Mucosa of stomach (tissue), 1 donor: Measurements from ENCODE around the gene TTLL9.

ENCODE experiments used
- H3K27me3 ChIP-seq: one replicate; pipeline ENCODE4 v1.7.0; 2013; ENCODE audit warnings: mild to moderate bottlenecking, low read length; ENCODE audit not compliant: control insufficient read depth, insufficient read depth
- H3K36me3 ChIP-seq: one replicate; pipeline ENCODE4 v1.7.0; 2013; ENCODE audit warnings: low read length; ENCODE audit not compliant: control insufficient read depth, insufficient read depth
- H3K4me1 ChIP-seq: one replicate; pipeline ENCODE4 v1.7.0; 2013; ENCODE audit warnings: mild to moderate bottlenecking, low read length; ENCODE audit not compliant: control insufficient read depth, insufficient read depth
- H3K4me3 ChIP-seq: one replicate; pipeline ENCODE4 v1.7.0; 2013; ENCODE audit warnings: low read length
- H3K9ac ChIP-seq: one replicate; pipeline ENCODE4 v1.7.0; 2013; ENCODE audit warnings: mild to moderate bottlenecking, low read length, moderate library complexity
- H3K9me3 ChIP-seq: one replicate; pipeline ENCODE4 v1.7.0; 2013; ENCODE audit warnings: mild to moderate bottlenecking, low read length, moderate library complexity; ENCODE audit not compliant: control insufficient read depth
- donor health status: Pancreatic carcinoma.

Gene TTLL9

GRCh38 chr20:31862506-31862905 is 7.9 kb upstream of the TTLL9 start:
- Histone ChIP-seq H3K4me1 (peaks cover 10% of the 10 kb centered on the region), H3K4me3 (no peak overlapping the region), H3K9me3 (no peaks in the 10 kb centered on the region), H3K9ac (no peak overlapping the region), H3K27me3 (peaks cover 23% of the 10 kb centered on the region), H3K36me3 (no peaks in the 10 kb centered on the region)

DNA sequence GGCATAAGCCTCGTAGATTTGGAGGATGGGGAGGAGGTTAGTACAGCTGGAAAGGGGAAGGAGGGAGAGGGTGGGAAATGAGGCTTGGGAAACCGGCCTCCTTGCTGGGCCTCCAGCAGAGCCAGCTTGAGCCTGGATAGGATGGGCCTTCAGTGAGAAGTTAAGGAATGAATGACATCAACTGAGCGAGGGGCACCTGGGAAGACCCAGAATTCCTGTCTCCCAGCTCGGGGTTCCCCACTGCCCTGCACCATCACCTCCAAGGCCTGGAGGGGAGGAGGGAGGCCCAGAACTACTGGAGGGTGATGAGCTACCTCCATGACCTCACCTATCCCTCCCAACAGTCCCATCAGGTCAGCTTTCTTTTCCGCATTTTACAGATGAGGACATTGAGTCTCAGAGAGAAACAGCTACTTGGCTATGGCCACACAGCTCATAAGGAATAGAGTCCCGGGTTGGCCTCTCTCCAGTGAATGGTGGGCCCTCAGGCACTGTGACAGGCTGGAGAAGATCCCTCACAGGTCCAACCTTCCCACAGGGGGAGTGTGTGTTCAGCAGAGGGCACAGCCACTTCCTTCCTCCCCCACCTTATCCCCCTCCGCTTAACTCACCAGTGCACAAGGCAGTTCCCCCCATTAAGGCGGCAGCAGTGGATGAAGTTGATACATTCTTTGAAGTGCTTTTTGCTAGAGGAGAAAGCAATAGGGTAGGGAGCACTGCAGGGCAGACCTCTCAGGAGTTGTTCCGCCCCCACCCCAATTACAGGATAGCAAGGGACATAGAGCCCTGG is 6.9 kb upstream of the TTLL9 start:
- Histone ChIP-seq H3K27me3 (peaks cover 23% of the 10 kb centered on the region), H3K4me1 (peaks cover 10% of the 10 kb centered on the region), H3K4me3 (no peak overlapping the region), H3K36me3 (no peaks in the 10 kb centered on the region), H3K9ac (no peak overlapping the region), H3K9me3 (no peaks in the 10 kb centered on the region)

- Histone ChIP-seq H3K4me3 (no peak overlapping the region), H3K4me1 (peaks cover 15% of the 10 kb centered on the region), H3K9ac (no peak overlapping the region), H3K36me3 (no peaks in the 10 kb centered on the region), H3K27me3 (peaks cover 26% of the 10 kb centered on the region), H3K9me3 (no peaks in the 10 kb centered on the region)
Observed at GRCh38 chr20:31864521-31865400, 5.7 kb upstream of the TTLL9 start.

- Histone ChIP-seq H3K9ac (no peak overlapping the region), H3K4me3 (no peak overlapping the region), H3K9me3 (no peaks in the 10 kb centered on the region), H3K27me3 (peaks cover 27% of the 10 kb centered on the region), H3K36me3 (no peaks in the 10 kb centered on the region), H3K4me1 (peaks cover 17% of the 10 kb centered on the region)
Observed at GRCh38 chr20:31866221-31866620, 4.2 kb upstream of the TTLL9 start.

- H3K36me3 ChIP-seq: no peaks in the 10 kb centered on the region
- H3K9me3 ChIP-seq: no peaks in the 10 kb centered on the region
- H3K4me3 ChIP-seq: no peak overlapping the region
- H3K27me3 ChIP-seq: peaks cover 32% of the 10 kb centered on the region
- H3K9ac ChIP-seq: peak overlapping the region; percentile 59
- peaks cover 15% of the 10 kb centered on the region for H3K4me1 ChIP-seq
Observed at GRCh38 chr20:31868853-31869672, 1.4 kb upstream of the TTLL9 start.

DNA sequence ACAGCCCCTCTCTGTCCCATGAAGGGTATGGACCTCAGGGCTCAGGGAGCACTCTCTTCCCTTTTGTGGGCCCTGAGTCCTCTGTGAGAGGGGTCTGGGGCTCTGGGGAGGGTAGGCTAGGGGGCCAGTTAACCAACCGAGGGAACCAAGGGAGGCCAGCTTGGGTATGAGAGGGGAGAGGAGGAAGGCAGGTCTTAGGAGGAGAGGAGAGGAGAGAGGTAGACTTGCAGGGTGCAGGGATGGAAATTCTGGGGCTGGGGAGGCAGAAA is 827 bp upstream of the TTLL9 start:
- peak overlapping the region; percentile 22 for H3K4me3 ChIP-seq
- H3K9me3 ChIP-seq: no peaks in the 10 kb centered on the region
- H3K4me1 ChIP-seq: peaks cover 15% of the 10 kb centered on the region
- no peaks in the 10 kb centered on the region for H3K36me3 ChIP-seq
- peak overlapping the region; percentile 59 for H3K9ac ChIP-seq
- H3K27me3 ChIP-seq: peaks cover 32% of the 10 kb centered on the region

DNA sequence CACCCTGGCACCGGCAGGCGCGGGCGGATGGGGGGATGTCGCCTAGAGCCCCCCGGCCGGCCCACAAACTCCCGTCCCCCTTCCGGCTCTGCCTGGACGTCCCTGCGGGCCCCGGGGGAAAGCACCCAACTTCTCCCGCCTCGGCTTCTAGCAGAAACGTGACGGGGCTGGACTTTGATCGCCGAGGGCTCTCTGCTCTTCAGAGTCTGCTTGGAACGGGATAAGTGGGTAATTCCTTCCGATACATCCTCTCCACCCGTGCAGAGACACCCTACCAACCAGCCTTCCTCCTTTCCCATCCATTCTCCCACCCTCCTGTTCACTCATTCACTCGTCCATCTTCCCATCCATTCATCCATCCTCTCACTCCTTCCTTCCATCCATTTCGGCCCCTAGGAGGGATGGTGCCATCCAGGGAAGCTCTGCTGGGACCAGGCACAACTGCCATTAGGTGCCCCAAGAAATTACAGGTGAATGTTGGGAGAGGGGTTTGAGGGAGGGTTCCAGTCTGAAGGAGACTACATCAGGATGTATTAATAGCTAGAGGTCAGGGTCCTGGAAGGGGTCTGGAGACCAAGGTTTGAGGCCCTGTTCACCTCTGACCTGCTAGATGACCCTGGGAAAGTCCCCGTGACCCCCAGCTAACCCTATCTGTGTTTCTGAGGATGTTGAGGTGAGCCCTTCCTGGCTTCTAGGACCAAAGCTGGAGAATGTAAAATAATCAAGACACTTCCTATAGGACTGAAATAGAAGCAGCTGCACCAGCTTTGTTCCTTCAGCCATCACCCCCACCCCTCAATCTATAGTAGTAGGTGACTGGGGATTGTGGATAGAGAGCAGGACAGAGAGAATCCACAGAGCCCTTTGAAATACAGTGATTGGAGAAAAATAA is 538 bp downstream of the TTLL9 start:
- Histone ChIP-seq H3K36me3 (no peaks in the 10 kb centered on the region), H3K27me3 (peaks cover 32% of the 10 kb centered on the region), H3K4me3 (no peak overlapping the region), H3K9ac (peak overlapping the region; percentile 59), H3K9me3 (no peaks in the 10 kb centered on the region), H3K4me1 (peaks cover 15% of the 10 kb centered on the region)

- Histone ChIP-seq H3K27me3 (peaks cover 32% of the 10 kb centered on the region), H3K9me3 (no peaks in the 10 kb centered on the region), H3K36me3 (no peaks in the 10 kb centered on the region), H3K9ac (no peak overlapping the region), H3K4me1 (peaks cover 15% of the 10 kb centered on the region), H3K4me3 (no peak overlapping the region)
Observed at GRCh38 chr20:31871618-31871954, 1.2 kb downstream of the TTLL9 start.

DNA sequence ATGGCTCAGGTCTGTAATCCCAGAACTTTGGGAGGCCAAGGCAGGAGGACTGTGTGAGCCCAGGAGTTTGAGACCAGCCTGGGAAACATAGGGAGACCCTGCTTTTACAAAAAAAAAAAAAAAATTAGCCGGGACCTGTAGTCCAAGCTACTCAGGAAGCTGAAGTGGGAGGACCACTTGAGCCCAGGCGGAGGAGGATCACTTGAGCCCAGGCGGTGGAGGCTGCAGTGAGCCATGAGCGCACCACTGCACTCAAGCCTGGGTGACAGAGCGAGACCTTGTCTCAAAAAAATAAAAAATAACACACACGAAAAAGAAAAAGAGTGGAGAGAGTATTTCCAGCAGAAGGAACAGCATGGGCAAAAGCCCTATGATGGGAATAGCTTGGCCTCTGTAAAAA is 2.0 kb downstream of the TTLL9 start:
- no peak overlapping the region for H3K9ac ChIP-seq
- no peaks in the 10 kb centered on the region for H3K36me3 ChIP-seq

DNA sequence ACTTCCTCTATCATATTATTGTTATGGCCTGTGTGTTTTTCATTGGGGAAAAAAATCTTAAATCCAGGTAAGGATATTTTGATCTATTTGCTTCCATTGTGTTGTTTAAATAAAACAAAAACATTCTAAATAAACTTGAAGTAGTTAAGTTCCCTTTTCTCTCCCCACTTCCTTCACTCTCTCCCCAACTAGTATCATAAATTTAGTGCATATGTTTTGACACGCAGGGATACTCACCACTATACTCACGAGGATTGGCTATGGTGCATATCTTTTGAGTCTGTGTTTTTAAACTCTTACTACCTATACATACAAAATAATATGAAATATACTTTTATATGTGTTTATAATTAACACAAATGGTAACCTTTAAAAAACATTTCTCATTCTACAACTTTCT is 5.2 kb downstream of the TTLL9 start:
- Histone ChIP-seq H3K9ac (no peak overlapping the region), H3K4me1 (peaks cover 4% of the 10 kb centered on the region), H3K9me3 (no peaks in the 10 kb centered on the region), H3K36me3 (no peaks in the 10 kb centered on the region), H3K4me3 (no peak overlapping the region), H3K27me3 (peaks cover 12% of the 10 kb centered on the region)

More for the DNA sequence above, 2.0 kb downstream of the TTLL9 start:
- Histone ChIP-seq H3K27me3 (peaks cover 32% of the 10 kb centered on the region), H3K4me1 (peaks cover 15% of the 10 kb centered on the region), H3K9me3 (no peaks in the 10 kb centered on the region), H3K4me3 (no peak overlapping the region)

- Histone ChIP-seq H3K4me1 (no peaks in the 10 kb centered on the region), H3K9me3 (no peaks in the 10 kb centered on the region), H3K27me3 (no peaks in the 10 kb centered on the region), H3K9ac (no peak overlapping the region), H3K4me3 (no peak overlapping the region), H3K36me3 (no peaks in the 10 kb centered on the region)
Observed at GRCh38 chr20:31877684-31878083, 7.2 kb downstream of the TTLL9 start.
